IPS-NIHi7 (cell line): ENCODE measurements around the gene SFXN4.
A peak's percentile ranks its signal among the peaks of the same experiment; 100 is the strongest.

Experiments used
- DNase-seq: peaks from one replicate; pipeline ENCODE4 v3.0.0; 2012; ENCODE audit warnings: mixed read lengths; ENCODE audit errors: extremely low spot score

SFXN4 gene

DNA sequence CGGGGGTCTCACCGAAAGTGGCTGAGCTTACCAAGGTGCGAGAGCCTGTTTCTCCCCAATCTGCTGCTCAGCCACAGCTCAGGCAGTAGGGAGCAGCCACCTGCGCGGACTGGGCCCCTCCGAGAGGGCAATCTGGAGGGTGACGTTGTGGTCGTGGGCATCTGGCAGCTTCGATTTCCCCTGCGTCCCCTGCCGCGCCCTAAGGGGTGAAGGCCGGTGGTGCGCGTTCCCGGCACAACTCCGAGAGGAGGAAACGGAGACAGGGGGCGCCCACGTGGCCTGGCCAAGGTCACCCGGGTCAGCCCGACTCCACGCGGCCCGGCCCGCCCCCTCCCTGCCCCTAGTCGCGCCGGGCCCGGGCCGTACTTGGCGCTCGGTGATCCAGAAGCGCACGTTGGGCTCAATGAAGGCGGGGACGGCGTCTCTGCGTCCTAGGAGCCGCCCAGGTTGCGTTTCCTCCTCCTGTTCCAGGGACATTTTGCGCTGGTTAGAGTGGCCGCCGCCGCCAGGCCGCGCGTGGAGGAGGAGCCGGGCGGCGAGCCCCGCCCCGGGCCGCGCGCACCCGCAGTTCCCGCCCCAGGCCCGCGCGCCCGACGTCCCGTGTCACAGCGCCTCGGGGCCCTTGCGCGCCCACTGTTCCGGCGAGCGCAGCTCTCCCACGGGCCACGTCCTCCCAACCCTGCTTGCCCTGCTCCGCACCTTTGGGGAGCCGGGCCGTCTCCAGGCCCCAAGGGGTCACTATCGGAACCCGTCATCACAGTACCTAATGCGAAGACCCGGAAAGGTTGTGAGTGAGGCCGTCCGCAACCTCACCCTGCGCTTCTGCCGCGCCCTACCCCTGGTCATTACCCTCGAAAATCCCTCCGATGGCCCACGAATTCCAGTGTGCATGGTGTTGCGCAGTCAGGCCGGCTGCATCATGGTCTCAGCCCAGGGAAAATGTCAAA lies at the start of gene SFXN4:
TSS of gene SFXN4 (minus strand) at position 544 of the 947 bp plus-strand sequence. CDS start at position 477, 67 bp downstream.
- peak; percentile 66 for DNase-seq

DNA sequence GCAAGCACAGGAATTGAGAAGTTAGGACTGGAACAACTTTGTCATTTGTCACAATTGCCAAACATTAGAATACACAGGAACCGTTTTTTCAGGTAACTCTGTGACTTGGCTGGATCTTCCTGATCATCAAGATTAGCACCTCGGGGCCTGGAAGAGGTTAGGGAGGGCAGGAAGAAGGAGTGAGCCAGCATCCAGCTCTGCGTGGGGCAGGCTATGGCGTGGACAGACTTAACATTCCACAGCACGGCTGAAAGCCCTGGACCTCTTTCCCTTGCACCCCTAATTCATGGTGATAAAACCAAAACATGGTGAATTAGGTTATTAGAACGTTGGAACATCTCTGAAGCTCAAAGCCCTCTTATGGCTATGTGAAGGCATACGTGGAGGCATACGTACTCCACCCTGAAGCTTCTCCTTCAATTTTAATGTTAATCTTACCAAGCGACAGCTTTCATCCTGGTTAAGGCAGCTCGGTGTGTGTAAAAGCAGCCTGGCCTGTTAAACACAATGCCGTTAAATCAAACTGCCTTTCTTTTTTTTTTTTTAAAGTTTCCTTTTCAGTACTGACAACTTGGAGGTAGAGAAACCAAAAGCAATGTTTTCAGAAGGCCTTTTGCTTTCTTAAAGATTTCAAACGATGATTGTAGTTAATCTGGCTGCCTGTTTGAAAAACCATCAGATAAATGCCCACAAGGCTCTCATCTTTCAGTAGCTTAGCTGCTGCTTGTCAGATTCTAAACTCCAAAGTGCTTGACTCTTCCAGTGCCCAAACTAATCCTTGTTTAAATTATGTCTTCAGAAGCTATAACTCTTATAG lies 46.3 kb upstream of the SFXN4 start:
- DNase-seq = no peak

DNA sequence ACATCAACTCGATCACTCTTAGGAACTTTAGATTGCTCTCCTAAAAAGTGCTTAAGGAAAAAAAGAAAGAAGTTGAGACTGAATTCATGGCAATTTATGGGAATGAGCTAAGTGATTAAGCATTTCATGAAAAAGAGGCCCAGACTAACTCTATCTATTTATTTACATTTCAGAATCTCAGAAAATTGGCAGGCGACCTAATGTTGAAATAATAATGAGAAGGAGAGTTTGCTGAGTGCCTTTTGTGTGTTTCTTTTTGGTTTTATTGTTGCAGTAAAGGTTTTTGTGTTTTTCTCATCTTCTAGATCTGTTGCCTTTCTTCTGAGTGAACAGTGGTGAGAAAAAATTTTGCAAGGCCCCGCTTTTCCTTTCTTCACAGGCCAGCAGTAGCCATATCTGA lies 45.7 kb upstream of the SFXN4 start:
- no peak for DNase-seq

GRCh38 chr10:119210633-119211032 lies 45.1 kb upstream of the SFXN4 start:
- DNase-seq = no peak

DNA sequence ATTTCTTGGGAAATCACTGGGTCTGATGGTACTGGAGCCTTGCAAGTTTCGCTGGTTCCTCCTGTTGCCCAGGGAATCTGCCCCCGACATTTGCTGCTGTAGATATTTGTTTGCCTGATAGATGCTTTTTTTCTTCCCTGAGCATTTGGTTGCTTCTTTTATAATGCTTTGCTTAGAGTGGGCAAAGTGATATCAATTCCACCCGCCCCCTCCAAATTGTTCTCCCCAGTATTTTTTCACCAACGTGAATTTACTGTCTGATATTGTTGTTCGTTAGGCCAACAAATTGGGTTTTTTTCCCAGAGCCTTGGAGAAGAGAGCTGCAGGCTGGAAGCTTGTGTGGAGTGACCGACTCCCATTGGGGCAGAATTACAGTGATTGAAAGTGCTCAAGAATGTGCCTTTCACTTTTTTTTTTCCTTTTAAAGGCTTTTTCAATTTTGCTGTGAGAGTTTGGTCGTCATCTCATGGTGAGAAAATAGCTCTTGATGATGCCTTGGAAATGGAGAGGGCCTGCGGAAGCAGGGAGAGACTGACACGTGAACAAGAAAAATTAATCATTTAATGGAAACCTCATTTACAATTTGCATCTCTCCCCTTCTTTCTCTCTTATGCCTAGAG lies 44.3 kb upstream of the SFXN4 start:
- no peak for DNase-seq

GRCh38 chr10:119209035-119209735 lies 43.7 kb upstream of the SFXN4 start:
- peak; percentile 72 for DNase-seq

- no peak for DNase-seq
Measured at GRCh38 chr10:119208553-119208940, 43.0 kb upstream of the SFXN4 start.

DNA sequence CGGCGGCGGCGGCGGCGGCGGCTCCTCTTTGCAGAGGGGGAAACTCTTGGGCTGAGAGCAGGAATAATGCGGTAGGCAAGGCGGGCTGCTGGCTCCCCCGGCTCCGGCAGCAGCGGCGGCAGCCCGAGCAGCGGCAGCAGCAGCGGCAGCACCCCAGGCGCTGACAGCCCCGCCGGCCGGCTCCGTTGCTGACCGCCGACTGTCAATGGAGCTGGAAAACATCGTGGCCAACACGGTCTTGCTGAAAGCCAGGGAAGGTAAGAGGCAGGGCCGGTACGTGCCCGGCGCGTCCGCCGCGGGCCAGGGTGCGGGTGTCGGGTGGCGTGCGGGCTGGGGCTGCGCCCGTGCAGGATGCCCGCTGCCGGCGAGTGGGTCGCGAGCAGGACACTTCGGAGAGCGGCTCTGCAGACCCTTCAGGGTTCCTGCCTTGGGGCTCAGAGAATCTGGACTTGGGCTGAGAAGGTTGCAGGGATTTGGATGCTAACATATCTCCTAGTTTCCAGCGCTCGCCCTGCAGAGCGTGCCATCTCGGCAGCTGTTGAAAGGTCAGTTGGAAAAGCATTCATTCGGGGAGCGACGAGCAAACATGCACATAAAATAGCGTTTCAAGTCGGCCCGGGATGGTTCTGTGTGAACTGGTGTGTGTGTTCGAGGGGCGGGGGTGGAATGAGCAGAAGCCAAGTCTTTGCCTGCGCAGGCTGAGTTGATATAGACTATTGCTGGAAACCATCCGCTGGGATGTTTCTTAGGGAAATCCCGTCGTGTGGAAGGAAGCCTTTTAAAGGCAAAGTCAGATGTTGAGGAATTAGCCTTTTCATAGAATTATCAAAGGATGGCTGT lies 42.4 kb upstream of the SFXN4 start:
- peak; percentile 38 for DNase-seq

DNA sequence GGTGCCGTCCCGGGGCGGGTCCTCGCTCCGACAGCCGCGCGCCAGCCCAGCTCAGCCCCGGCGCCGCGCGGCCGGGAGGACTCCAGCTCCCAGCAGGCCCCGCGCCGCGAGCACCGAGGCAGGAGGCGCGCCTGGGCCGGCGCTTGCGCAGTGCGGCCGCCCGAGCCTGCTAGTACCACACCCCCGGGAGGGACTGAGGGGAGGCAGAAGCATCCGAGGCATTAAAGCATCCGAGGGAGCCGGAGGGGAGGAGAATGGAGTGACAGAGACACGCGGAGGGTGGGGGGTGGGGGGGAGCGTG lies 41.8 kb upstream of the SFXN4 start, which contains the start of gene GRK5:
TSS of gene GRK5 (plus strand) at position 206 of the 301 bp plus-strand sequence. CDS start 347 bp downstream, outside the sequence.
- peak; percentile 94 for DNase-seq

DNA sequence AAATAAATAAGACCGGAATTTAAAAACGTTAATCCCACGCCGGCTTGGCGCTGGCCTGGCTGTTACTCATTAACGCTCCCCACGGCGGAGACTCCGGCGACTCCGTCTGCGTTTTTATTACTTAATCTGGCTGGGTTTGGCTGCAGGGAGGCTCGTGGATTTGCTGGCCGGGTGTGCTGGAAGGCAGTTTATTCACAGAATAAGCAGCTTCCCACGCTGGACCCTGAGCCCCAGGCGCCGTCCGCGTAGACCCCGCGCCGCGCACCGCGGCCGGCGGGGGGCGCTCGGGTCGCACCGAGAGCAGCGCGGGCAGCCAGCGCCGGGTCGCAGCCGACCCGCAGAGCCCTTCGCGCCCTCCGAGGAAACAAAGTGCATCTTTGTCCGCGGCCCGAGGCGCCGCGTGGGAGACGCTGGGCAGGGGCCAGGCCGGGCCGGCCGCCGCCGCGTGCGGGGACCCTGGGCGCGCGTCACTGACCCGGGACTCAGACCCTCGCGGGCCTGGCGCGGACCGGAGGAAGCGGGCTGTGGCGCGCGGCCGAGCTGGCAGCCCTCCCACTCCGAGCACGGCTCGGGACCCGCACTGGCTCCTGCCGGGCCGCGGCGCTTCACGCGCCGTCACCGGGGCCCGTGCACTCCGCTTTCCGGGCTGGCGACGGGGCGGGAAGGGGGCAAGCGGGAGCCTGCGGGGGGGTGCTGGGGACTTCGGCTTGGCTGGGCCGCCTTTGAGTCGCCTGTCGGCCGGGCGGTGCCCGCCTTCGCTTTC lies 41.3 kb upstream of the SFXN4 start:
- peak; percentile 81 for DNase-seq

DNA sequence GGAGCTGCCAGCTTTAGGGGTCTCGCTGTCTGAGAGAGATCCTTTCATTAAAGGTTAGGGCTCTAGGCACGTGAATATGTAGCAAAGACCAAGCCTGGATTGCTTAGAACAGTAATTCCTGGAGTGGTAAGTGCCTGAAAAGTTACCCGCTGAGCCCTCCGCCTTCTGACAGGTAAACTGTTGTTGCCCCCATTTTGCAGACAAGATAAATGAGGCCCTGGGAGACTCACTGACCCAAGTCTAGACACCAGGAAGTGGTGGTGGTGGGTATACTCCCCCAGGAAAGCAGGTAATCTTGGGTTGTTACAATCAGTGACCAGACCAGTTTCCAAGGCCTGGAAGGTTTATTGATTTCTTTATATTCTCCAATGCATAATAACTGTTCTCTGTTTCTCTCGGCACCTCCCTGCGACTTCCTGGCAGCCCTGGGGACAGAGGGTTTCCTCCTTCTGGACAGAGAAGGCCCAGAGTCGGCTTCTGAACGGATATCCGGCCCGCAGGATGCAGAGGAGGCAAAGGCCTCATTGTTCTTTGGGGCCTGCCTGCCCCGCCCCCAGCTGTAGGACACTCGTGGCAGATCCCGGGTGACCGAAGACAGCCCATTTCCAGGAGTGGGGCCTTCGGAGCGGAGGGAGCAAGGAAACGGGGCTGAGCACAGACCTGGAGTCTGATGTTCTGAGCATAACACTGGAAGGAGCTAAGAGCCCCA lies 40.5 kb upstream of the SFXN4 start:
- DNase-seq = peak; percentile 35

- DNase-seq = no peak
Measured at GRCh38 chr10:119203006-119203405, 37.5 kb upstream of the SFXN4 start.

GRCh38 chr10:119201233-119201632 lies 35.7 kb upstream of the SFXN4 start:
- DNase-seq = no peak

GRCh38 chr10:119199231-119199992 lies 33.9 kb upstream of the SFXN4 start:
- DNase-seq = peak; percentile 73

GRCh38 chr10:119198438-119198837 lies 32.9 kb upstream of the SFXN4 start:
- no peak for DNase-seq

DNA sequence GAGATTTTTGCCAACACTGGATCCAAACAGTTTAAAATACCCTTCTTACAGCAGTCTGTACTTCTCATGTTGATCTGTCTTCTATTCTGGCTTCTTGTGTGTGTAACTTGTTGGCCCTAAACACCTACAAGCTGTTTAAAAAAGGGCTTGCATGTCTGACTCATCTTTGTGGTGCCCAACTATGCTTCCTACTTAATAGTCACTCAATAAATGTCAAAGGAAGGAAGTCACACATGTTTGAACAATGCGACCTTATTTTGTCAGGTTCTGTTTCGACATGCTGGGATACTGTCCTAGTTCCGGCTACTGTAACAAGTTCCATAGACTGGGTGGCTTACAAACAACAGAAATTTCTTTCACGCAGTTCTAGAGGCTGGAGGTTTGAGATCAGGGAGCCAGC lies 32.4 kb upstream of the SFXN4 start:
- no peak for DNase-seq

- DNase-seq = no peak
Measured at GRCh38 chr10:119191881-119192280, 26.4 kb upstream of the SFXN4 start.

DNA sequence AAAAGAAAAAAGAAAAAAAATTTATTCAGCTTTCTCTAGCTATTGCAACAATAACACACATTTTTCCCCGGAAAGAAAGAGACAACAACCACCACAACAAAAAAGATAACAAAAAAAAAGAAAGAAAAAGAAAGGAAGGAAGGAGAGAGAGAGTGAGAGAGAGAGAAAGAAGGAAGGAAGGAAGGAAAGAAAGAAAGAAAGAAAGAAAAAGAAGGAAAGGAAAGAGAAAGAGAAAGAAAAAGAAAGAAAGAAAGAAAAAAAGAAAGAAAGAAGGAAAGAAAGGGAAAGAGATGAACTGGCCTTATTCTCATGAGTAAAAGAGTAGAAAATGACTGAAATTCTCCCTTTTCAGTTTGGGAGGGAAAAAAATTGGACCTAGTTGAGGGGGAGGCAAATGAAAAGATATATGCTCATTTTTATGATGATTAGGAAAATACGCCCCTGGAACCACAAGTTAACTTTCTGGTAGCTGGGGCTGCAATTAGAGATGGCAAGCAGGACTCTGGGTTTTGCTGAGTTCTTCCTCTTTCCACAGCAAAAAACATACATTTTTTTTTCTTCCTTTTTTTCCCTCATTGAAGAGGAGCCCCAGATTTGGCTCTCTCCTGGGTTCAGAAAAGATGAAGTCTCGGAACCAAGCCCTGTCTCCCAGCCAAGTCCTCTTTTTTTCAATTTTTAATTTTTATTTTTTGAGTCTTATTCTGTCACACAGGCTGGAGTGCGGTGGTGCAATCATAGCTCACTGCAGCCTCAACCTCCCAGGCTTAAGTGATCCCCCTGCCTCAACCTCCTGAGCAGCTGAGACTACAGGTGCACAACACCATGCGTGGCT lies 25.7 kb upstream of the SFXN4 start:
- no peak for DNase-seq
